Measurements from ENCODE around the gene CEP112.

CEP112 gene

DNA sequence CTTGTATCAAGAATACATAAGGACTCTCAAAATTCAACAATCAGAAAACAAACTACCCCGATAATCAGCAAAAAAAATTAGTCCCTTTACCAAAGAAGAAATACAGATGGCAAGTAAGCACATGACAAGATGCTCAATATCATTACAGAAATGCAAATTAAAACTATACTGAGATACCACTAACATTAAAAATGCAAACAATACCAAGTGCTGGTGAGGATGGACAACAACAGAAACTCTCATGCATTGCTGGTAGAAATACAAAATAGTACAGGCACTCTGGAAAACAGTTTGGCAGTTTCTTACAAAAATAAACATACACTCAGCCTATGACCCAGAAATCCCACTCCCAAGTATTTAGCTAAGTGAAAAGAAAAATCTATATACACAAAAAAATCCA, 7.5 kb downstream of the CEP112 start:
- H3K4me3 Mint-ChIP-seq, result no peak overlapping the region
- H3K27me3 Mint-ChIP-seq (ENCODE audit: low read depth), result no peaks in the 10 kb centered on the region
- peaks cover 41% of the 10 kb centered on the region for H3K36me3 Mint-ChIP-seq (ENCODE audit: low read depth)
- TF ChIP-seq, protein P1, sequence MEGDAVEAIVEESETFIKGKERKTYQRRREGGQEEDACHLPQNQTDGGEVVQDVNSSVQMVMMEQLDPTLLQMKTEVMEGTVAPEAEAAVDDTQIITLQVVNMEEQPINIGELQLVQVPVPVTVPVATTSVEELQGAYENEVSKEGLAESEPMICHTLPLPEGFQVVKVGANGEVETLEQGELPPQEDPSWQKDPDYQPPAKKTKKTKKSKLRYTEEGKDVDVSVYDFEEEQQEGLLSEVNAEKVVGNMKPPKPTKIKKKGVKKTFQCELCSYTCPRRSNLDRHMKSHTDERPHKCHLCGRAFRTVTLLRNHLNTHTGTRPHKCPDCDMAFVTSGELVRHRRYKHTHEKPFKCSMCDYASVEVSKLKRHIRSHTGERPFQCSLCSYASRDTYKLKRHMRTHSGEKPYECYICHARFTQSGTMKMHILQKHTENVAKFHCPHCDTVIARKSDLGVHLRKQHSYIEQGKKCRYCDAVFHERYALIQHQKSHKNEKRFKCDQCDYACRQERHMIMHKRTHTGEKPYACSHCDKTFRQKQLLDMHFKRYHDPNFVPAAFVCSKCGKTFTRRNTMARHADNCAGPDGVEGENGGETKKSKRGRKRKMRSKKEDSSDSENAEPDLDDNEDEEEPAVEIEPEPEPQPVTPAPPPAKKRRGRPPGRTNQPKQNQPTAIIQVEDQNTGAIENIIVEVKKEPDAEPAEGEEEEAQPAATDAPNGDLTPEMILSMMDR (IDR thresholded peaks at IDR 0.05; ENCODE audit: unreplicated experiment in 3 of 3), result no peak
- peaks cover 8% of the 10 kb centered on the region for H3K9me3 Mint-ChIP-seq
- peaks cover 6% of the 10 kb centered on the region for H3K4me1 Mint-ChIP-seq
- no peak overlapping the region for H3K27ac Mint-ChIP-seq

DNA sequence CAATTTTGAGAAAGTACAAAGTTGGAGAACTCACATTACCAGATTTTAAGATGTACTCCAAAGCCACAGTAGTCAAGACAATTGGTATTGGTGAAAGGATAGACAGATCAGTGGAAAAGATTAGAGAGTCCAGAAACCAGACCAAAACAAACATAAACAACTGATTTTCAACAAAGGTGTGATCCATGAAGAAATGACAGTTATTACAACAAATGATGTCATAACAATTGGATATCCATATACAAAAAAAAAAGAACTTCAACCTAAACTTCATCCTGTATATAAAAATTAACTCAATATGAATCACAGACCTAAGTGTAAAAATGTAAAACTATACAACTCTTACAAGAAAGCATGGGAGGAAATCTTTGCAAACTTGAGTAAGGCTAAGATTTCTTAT, 8.4 kb downstream of the CEP112 start:
- no peak overlapping the region for H3K27ac Mint-ChIP-seq
- no peak overlapping the region for H3K4me3 Mint-ChIP-seq
- peaks cover 50% of the 10 kb centered on the region for H3K36me3 Mint-ChIP-seq (ENCODE audit: low read depth)
- H3K9me3 Mint-ChIP-seq, result peaks cover 13% of the 10 kb centered on the region
- peaks cover under 1% of the 10 kb centered on the region for H3K4me1 Mint-ChIP-seq
- TF ChIP-seq, protein P1 (IDR thresholded peaks at IDR 0.05; ENCODE audit: unreplicated experiment in 3 of 3), result no peak
- no peaks in the 10 kb centered on the region for H3K27me3 Mint-ChIP-seq (ENCODE audit: low read depth)

GRCh38 chr17:66178642-66179041, 13.3 kb downstream of the CEP112 start:
- no peak overlapping the region for H3K4me3 Mint-ChIP-seq
- no peaks in the 10 kb centered on the region for H3K4me1 Mint-ChIP-seq
- peaks cover 71% of the 10 kb centered on the region for H3K36me3 Mint-ChIP-seq (ENCODE audit: low read depth)
- peaks cover 10% of the 10 kb centered on the region for H3K9me3 Mint-ChIP-seq
- no peak overlapping the region for H3K27ac Mint-ChIP-seq
- TF ChIP-seq, protein P1 (IDR thresholded peaks at IDR 0.05; ENCODE audit: unreplicated experiment in 3 of 3), result no peak
- no peaks in the 10 kb centered on the region for H3K27me3 Mint-ChIP-seq (ENCODE audit: low read depth)

- no peak overlapping the region for H3K27ac Mint-ChIP-seq
- H3K4me1 Mint-ChIP-seq, result no peaks in the 10 kb centered on the region
- TF ChIP-seq, protein P1 (IDR thresholded peaks at IDR 0.05; ENCODE audit: unreplicated experiment in 3 of 3), result no peak
- H3K27me3 Mint-ChIP-seq (ENCODE audit: low read depth), result no peaks in the 10 kb centered on the region
- H3K36me3 Mint-ChIP-seq (ENCODE audit: low read depth), result peaks cover 63% of the 10 kb centered on the region
- H3K4me3 Mint-ChIP-seq, result no peak overlapping the region
- H3K9me3 Mint-ChIP-seq, result peaks cover 10% of the 10 kb centered on the region
These were observed 14.9 kb downstream of the CEP112 start for GRCh38 chr17:66177048-66177447.

DNA sequence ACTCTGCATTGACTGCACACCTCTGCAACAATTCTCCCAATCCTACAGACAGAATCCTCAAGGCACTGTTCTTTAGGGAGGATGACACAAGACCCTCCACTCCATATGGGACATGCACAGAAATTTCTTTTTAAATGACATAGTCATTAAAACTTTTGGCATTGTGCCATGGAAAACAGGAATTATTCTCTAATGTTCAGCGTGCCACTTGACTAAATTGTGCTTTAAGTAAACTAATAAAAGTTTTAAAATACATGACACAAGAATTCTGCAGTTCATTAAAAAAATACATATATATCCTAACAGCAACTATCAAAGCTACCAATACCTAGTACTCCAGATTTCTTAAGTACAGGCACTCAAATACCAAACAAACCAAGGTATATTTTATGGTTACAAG, 16.0 kb downstream of the CEP112 start:
- Mint-ChIP-seq H3K4me1 (no peaks in the 10 kb centered on the region), H3K27ac (peak overlapping the region in 1 of 3 experiments; percentile 52), H3K4me3 (no peak overlapping the region), H3K27me3 (ENCODE audit: low read depth) (no peaks in the 10 kb centered on the region), H3K36me3 (ENCODE audit: low read depth) (peaks cover 54% of the 10 kb centered on the region), H3K9me3 (peaks cover 10% of the 10 kb centered on the region)
- TF ChIP-seq, protein P1 (IDR thresholded peaks at IDR 0.05; ENCODE audit: unreplicated experiment in 3 of 3), result no peak

DNA sequence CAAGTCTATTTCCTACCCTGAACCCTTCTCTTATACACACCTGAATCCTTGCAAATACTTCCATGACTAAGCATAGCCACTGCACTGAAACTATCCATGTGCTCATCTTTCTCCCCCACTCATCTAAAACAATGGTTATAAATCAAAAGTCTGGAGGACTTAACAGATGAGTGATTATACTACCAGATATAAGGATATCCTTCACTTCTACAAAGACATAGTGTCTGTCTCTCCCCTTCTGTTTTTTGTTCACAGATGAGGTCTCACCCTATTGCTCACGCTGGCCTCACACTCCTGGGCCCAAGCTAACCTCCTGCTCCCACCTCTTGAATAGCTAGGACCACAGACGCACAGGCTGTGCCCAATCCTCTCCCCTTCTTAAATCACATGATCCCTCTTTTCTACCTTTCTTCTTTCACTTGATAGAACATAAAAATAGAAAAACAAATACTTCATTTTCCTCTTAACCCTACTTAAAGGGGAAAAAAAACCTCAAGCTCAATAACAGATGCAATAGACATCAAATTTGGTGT, 19.2 kb downstream of the CEP112 start:
- no peak overlapping the region for H3K4me3 Mint-ChIP-seq
- H3K36me3 Mint-ChIP-seq (ENCODE audit: low read depth), result peaks cover 30% of the 10 kb centered on the region
- no peaks in the 10 kb centered on the region for H3K9me3 Mint-ChIP-seq
- peaks cover 3% of the 10 kb centered on the region for H3K27me3 Mint-ChIP-seq (ENCODE audit: low read depth)
- TF ChIP-seq, protein P1 (IDR thresholded peaks at IDR 0.05; ENCODE audit: unreplicated experiment in 3 of 3), result no peak
- no peaks in the 10 kb centered on the region for H3K4me1 Mint-ChIP-seq
- no peak overlapping the region for H3K27ac Mint-ChIP-seq
